HG02970 (cell line): Measurements from ENCODE around the gene GDNF.
"Not testable (repeated sequence)": the region's sequence is repeated elsewhere in the genome, so short reads cannot be mapped to it uniquely, and the experiment has no call there.

Experiments used
- ATAC-seq: cut with Tn5 transposase; IDR thresholded peaks from one replicate; pipeline ENCODE4 v1.9.1; 2021; ENCODE audit warnings: mild to moderate bottlenecking, moderate library complexity, moderate number of reproducible peaks; ENCODE audit not compliant: unreplicated experiment, low FRiP score

Gene GDNF

GRCh38 chr5:37823433-37824152 lies 16.2 kb downstream of the GDNF start:
- ATAC-seq: no peak

DNA sequence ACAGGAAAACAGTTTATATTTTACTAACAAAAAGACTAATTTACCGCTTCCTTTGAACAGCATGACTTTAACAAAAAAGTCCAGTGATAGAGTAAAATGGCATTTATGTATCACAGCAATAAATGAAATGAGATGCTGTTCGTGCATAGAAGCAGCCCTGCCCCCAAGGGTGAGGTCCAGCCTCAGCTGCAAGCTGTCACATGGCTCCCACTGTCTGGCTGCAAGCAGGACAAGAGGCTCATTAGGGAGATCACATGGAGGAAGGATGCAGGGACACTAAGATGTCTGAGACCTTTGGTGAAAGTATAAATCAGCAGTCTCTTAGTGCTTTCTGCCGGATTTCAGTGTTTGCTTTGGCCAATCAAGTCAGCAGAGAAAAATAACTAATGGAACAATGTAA lies 23.0 kb downstream of the GDNF start:
- no peak for ATAC-seq

DNA sequence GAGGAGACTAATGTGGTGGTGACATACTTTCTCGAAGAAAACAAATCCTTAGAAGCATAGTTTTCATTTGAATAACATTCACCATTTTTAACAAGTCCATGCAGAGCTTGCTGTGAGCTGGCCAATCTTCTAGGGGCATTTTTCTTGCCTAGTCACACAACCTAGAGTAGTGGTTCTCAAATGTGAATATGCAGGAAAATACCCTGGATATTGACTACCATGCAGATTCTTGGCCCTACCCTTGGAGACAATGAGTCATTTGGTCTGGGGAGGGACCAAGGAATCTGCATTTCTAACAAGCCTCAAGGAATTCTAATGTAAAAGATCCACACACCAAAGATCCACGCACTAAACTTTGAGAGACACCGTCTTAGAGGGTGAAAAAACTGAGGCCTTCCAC lies 23.5 kb downstream of the GDNF start:
- ATAC-seq: no peak

GRCh38 chr5:37815913-37816312 lies 23.9 kb downstream of the GDNF start:
- no peak for ATAC-seq

GRCh38 chr5:37814699-37815098 lies 25.1 kb downstream of the GDNF start:
- ATAC-seq: no peak

GRCh38 chr5:37812365-37812764 lies 27.5 kb downstream of the GDNF start:
- ATAC-seq: no peak

DNA sequence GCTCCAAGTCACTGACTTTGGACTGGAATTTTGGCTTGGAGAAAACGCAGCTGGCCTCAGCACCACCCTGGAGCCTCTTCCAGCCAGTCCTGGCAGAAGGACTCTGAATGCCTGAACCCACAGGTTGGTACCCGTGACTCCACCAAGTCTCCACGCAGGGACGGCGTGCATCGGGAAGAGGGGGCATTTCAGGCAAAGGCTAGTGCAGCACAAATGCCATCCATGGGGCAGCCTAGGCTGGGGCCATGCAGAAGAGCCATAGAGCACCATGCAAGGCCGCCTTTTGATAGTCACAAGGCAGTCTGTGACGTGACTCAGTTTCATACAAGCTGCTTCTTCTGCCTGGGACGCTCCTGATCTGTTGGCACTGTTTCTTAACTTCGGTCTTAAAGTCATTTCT lies 28.0 kb downstream of the GDNF start:
- no peak for ATAC-seq

DNA sequence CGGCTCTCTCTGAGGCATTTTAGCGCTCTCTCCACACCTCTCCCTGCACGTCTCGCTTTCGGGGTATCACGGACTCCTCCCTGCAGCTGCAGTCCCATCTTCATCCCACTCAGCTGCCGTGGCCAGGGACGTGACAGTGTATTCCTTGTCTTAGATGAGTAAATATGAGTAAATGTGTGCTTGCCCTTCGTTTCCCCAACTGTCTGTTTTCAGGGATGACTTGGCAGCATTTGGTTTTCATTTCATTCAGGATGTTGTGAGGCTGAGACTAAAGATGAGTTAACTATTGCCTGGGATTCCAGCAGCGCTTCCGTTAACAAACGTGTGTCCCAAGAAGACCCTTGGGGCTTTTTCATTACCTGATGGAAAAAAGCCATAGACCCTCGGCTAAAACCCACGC lies 29.5 kb downstream of the GDNF start:
- no peak for ATAC-seq

GRCh38 chr5:37808945-37809344 lies 30.9 kb downstream of the GDNF start:
- no peak for ATAC-seq

GRCh38 chr5:37807621-37808301 lies 32.1 kb downstream of the GDNF start:
- no peak for ATAC-seq

- ATAC-seq: no peak
Measured at GRCh38 chr5:37807015-37807414, 32.8 kb downstream of the GDNF start.

- ATAC-seq: no peak
Measured at GRCh38 chr5:37806476-37806875, 33.4 kb downstream of the GDNF start.

DNA sequence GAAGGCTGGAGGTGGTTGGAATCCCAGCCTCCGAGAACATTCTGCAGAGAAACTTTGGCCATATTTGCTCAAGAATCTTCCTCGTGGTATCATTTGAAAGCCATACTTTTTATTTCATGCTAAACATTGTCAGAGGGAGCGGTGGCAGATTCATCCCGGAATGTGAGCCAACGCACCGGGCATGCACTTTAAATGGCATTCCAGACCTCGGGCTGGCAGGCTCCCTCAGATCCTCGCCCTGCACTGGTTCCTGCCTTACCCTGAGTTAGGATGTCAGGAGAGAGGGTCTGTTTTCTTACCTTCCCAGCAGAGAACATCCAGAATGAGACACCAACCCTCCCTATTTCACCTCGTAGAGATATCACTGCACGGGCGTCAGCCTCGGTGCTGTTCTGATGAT lies 33.8 kb downstream of the GDNF start:
- ATAC-seq: no peak

- ATAC-seq: no peak
Measured at GRCh38 chr5:37804401-37804800, 35.4 kb downstream of the GDNF start.

- ATAC-seq: no peak
Measured at GRCh38 chr5:37803487-37803886, 36.4 kb downstream of the GDNF start.

DNA sequence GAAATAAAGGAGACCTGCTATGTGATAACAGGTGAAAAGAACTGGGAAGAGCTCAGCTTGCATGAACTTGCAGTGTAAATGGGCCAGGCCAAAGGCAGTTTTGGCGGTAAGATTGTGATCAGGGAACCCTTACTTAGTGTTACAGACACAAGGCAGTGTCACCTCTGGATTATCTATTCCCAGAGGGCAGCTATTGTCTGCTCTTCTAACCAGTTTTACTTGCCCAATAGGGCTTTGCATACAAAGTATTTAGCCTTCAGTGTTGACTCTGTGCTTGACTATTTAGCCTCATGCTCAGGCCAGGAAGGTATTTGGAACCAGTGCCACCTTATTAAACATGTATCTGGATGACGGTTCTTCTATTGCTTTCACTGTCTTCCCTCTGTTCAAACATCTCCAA lies 38.3 kb downstream of the GDNF start:
- no peak for ATAC-seq

DNA sequence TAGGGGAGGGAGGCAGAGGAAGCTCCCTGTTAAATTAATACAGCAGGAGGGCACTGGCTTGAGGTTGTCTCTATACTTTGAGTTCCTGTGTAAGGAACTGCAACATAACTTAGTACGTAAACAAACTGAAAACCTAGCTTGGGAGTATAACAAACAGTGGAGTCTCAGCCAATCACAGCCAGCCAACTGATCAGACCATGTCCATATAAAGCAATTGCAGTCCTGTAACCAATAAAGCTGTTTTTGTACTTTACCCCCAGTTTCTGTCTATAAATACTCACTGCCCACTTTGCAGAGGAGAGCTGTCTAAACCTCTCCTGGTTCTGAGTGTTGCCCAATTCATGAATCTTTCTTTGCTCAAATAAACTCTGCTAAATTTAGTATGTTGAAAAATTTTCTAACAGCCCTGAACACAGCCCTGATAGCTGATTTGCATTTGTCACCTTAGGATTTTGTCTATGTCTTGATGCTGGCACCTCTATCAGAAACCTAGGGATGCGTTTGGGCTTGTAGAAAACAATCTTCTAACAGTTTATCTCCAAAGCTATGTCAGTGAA lies 39.9 kb downstream of the GDNF start:
- ATAC-seq: no peak

GRCh38 chr5:37796435-37796834 lies 43.4 kb downstream of the GDNF start:
- not testable (repeated sequence) for ATAC-seq

DNA sequence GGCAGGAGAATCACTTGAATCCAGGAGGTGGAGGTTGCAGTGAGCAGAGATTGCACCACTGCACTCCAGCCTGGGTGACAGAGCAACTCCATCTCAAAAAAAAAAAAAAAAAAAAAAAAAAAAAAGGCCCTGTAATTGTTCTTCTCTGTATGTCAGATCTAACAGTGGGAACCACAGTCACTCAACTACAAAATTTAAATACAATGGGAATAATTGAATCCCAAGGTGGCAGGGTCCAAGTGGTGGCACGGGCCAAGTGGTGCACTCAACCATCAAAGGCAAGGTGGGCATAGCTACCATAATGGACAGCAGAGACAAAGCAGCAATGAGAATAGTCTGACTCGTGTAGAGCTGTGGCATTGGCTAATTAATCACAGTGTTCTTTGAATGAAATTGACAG lies 44.5 kb downstream of the GDNF start:
- not testable (repeated sequence) for ATAC-seq

DNA sequence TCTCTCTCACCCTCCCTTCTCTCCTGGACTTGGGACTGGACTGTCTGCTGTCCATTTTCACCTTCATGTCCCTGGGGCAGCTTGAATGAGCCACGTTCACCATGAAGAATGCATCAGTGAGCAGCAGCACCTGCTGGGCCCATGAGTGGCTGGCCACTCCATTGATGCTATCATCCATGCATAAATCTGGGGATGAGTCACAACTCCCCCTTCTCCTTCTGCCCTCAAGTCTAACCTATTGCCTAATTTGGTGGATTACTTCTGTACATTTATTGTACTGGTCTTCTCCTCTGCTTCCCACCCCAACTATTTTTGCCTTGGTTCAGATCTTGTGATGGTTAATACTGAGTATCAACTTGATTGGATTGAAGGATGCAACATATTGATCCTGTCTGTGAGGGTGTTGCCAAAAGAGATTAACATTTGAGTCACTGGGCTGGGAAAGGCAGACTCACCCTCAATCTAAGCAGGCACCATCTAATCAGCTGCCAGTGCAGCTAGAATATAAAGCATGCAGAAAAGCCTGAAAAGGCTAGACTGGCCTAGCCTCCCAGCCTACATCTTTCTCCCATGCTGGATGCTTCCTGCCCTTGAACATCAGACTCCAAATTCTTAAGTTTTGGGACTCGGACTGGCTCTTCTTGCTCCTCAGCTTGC lies 46.7 kb downstream of the GDNF start:
- no peak for ATAC-seq

- ATAC-seq: no peak
Measured at GRCh38 chr5:37791321-37791720, 48.5 kb downstream of the GDNF start.
